Osteocyte (in vitro differentiated cells): ENCODE data around the gene HM13. TPM values are rescaled to one million over a fixed set of nuclear protein-coding genes. Genes with fewer than 3 reads are reported as not detected.
"Not testable (repeated sequence)": the region's sequence is repeated elsewhere in the genome, so short reads cannot be mapped to it uniquely, and the experiment has no call there.

Experiments
- DNase-seq: peaks from one replicate; pipeline ENCODE4 v3.0.0; 2021; ENCODE audit warnings: mixed read lengths; ENCODE audit not compliant: unreplicated experiment; ENCODE audit errors: extremely low spot score
- H3K27ac Mint-ChIP-seq: one replicate; pipeline ENCODE4 v1.8.0; 2021; ENCODE audit warnings: mild to moderate bottlenecking, mixed read lengths; ENCODE audit not compliant: unreplicated experiment
- H3K27me3 Mint-ChIP-seq: one replicate; pipeline ENCODE4 v1.8.0; 2021; ENCODE audit warnings: mixed read lengths; ENCODE audit not compliant: unreplicated experiment
- H3K36me3 Mint-ChIP-seq: one replicate; pipeline ENCODE4 v1.8.0; 2021; ENCODE audit warnings: mixed read lengths; ENCODE audit not compliant: unreplicated experiment
- H3K4me1 Mint-ChIP-seq: one replicate; pipeline ENCODE4 v1.8.0; 2021; ENCODE audit warnings: mixed read lengths; ENCODE audit not compliant: unreplicated experiment
- H3K4me3 Mint-ChIP-seq: one replicate; pipeline ENCODE4 v1.8.0; 2021; ENCODE audit warnings: mild to moderate bottlenecking, moderate library complexity, mixed read lengths; ENCODE audit not compliant: unreplicated experiment
- H3K9me3 Mint-ChIP-seq: one replicate; pipeline ENCODE4 v1.8.0; 2021; ENCODE audit warnings: mixed read lengths; ENCODE audit not compliant: unreplicated experiment
- total RNA-seq: library from RNA; stranded (reverse); gene quantifications from 2 replicates; pipeline ENCODE4 v1.2.1, GENCODE V29; 2021
- TF ChIP-seq, protein P1 (sequence below): fragments of 200-600 bp; sonication (generic); IDR thresholded peaks from 2 replicates; pipeline ENCODE4 v1.5.0; 2021; ENCODE audit warnings: antibody characterized with exemption, mild to moderate bottlenecking, moderate library complexity

HM13 gene
- total RNA-seq, 1 donor from 2014 or later, result 173 TPM

DNA sequence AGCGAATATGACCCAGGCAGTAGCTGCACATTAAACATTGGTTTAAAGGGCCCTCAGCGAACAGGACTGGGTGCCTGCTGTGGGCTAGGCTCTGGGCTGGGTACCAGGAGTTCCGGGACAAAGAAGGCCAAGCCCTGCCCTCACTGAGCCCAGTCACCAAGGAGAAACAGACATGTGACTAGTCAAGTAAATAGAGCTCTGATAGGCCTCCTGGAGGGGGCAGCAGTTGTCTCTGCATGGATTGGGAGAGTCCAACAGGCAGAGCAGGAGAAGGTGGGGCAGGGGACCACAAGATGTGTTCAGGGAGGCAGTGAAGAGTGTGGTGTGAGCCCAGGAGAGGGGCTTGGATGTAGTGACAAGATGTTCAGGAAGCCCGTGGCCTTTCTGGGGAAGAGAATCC is 3.1 kb downstream of the HM13 start:
- H3K4me1 Mint-ChIP-seq, result peaks cover 5% of the 10 kb centered on the region
- no peak overlapping the region for H3K27ac Mint-ChIP-seq
- no peak for DNase-seq
- H3K9me3 Mint-ChIP-seq, result no peaks in the 10 kb centered on the region
- no peak overlapping the region for H3K4me3 Mint-ChIP-seq
- TF ChIP-seq, protein P1, sequence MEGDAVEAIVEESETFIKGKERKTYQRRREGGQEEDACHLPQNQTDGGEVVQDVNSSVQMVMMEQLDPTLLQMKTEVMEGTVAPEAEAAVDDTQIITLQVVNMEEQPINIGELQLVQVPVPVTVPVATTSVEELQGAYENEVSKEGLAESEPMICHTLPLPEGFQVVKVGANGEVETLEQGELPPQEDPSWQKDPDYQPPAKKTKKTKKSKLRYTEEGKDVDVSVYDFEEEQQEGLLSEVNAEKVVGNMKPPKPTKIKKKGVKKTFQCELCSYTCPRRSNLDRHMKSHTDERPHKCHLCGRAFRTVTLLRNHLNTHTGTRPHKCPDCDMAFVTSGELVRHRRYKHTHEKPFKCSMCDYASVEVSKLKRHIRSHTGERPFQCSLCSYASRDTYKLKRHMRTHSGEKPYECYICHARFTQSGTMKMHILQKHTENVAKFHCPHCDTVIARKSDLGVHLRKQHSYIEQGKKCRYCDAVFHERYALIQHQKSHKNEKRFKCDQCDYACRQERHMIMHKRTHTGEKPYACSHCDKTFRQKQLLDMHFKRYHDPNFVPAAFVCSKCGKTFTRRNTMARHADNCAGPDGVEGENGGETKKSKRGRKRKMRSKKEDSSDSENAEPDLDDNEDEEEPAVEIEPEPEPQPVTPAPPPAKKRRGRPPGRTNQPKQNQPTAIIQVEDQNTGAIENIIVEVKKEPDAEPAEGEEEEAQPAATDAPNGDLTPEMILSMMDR, result peak; percentile 17
- H3K36me3 Mint-ChIP-seq, result peaks cover 2% of the 10 kb centered on the region
- no peaks in the 10 kb centered on the region for H3K27me3 Mint-ChIP-seq

DNA sequence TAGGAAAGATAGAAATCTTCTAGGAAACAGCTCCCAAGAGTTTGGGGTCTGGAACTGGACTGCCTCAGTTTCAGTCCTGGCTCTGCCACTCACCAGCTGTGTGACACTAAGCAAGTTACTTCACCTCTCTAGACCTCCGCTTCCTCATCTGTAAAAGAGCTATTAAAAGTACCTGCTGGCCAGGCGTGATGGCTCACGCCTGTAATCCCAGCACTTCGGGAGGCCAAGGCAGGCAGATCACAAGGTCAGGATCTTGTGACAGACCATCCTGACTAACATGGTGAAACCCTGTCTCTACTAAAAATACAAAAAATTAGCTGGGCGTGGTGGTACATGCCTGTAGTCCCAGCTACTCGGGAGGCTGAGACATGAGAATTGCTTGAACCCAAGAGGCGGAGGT is 7.0 kb downstream of the HM13 start:
- not testable (repeated sequence) for H3K4me1 Mint-ChIP-seq, H3K27me3 Mint-ChIP-seq, H3K36me3 Mint-ChIP-seq, DNase-seq, H3K4me3 Mint-ChIP-seq, H3K9me3 Mint-ChIP-seq
- peak overlapping the region; percentile 34 for H3K27ac Mint-ChIP-seq

DNA sequence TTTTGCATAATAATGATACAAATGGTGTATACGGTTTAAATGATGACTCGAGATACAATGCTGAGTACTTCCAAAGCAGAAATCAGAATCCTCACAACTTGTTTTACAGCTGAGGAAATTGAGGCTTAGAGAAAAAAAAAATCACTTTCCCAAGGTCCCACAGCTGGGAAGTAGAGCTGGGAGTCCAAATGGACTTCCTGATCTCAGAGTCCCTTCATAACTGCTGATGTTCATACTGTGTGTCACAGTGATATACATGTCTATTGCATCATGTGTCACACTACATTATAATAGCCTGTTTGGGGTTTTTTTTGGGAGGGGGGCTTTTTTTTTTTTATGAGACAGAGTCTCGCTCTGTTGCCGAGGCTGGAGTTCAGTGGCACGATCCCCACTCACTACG is 8.5 kb downstream of the HM13 start:
- H3K9me3 Mint-ChIP-seq, result no peaks in the 10 kb centered on the region
- H3K27ac Mint-ChIP-seq, result no peak overlapping the region
- H3K4me1 Mint-ChIP-seq, result peaks cover 5% of the 10 kb centered on the region
- TF ChIP-seq, protein P1, result no peak
- no peak overlapping the region for H3K4me3 Mint-ChIP-seq
- no peaks in the 10 kb centered on the region for H3K27me3 Mint-ChIP-seq
- peaks cover 20% of the 10 kb centered on the region for H3K36me3 Mint-ChIP-seq
- DNase-seq, result no peak

DNA sequence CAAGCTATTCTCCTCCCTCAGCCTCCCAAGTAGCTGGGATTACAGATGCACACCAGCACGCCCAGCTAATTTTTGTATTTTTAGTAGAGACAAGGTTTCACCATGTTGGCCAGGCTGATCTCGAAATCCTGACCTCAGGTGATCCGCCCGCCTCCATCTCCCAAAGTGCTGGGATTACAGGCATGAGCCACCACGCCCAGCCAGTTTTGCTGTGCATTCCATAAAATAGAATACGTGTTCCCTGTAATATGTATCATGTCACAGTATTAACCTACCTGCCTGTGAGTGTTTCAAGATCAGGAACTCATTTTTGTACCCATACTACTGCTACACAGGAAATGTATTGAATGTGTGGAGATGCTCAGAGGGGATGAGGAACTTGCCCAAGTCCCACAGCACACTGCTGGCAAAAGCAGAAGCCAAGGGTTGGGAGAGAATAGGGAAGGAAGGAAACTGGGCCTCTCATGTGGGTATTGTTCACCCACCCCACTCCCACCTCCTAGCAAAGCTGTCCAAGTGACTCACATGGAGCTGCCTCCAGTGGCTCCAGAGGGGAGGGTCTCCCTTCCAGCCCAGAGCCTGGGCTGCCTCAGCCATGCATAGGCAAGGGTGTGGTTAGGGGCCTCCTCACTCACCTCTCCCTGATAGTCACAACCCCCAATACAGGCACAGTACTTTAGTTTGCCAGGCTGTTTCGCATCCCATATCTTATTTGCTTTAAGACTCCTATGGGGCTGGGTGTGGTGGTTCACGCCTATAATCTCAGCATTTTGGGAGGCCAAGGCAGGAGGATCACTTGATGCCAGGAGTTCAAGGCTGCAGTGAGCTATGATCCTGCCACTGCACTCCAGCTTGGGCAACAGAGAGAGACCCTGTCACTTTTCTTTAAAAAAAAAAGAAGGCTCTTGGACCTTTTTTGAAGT is 9.4 kb downstream of the HM13 start:
- Mint-ChIP-seq H3K36me3 (peaks cover 23% of the 10 kb centered on the region), H3K27ac (no peak overlapping the region), H3K4me3 (no peak overlapping the region), H3K4me1 (peaks cover 5% of the 10 kb centered on the region), H3K27me3 (no peaks in the 10 kb centered on the region), H3K9me3 (no peaks in the 10 kb centered on the region)
- no peak for DNase-seq
- TF ChIP-seq, protein P1, result no peak

DNA sequence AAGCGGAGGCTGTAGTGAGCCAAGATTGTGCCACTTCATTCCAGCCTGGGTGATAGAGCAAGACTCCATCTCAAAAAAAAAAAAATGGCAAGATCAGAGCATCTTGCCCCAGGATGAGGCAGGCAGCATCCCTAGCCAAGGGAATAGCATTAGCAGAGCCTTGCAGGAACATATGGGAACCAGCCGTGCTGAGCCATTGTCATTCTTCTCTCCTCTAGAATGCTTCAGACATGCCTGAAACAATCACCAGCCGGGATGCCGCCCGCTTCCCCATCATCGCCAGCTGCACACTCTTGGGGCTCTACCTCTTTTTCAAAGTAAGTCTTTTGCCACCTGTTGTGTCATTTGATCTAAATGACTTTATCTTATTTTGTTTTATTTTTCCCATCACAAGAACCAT is 13.0 kb downstream of the HM13 start:
- Mint-ChIP-seq H3K4me1 (no peaks in the 10 kb centered on the region), H3K27me3 (no peaks in the 10 kb centered on the region), H3K27ac (no peak overlapping the region), H3K9me3 (no peaks in the 10 kb centered on the region), H3K4me3 (no peak overlapping the region), H3K36me3 (peaks cover 36% of the 10 kb centered on the region)
- TF ChIP-seq, protein P1, result no peak
- no peak for DNase-seq
